Left ventricle myocardium superior (tissue), 1 donor: ENCODE data around the gene DNAH14. TPM values are rescaled to one million over a fixed set of nuclear protein-coding genes. Genes with fewer than 3 reads are reported as not detected.
"Not testable (repeated sequence)": the region's sequence is repeated elsewhere in the genome, so short reads cannot be mapped to it uniquely, and the experiment has no call there.

Experiments
- ATAC-seq: fragments of 200-7000 bp; cut with Tn5 transposase; one replicate; pipeline ENCODE4 v1.9.1; 2020; ENCODE audit warnings: mild to moderate bottlenecking, moderate library complexity
- DNase-seq: peaks from one replicate; pipeline ENCODE4 v3.0.0-alpha.2; 2020
- intact Hi-C: fragments of 100-400 bp; cut with micrococcal nuclease; formaldehyde crosslinking; loops from one replicate; pipeline ENCODE4 v1.11.0; 2022
- total RNA-seq: library from RNA; stranded (reverse); fragmentation: NEBNext Ultra II Directional; extraction: Animal tissue kit (Norgen Biotek cat#: 25700); gene quantifications from one replicate; pipeline ENCODE4 v1.2.1, GENCODE V29; 2021
- donor health status: DM: no; HTN: yes; CAD: no; lungs with severe emphysema.

DNAH14 gene
- total RNA-seq, 1 donor from 2014 or later = 5.5 TPM

GRCh38 chr1:225114354-225114990 lies 185.0 kb downstream of the DNAH14 start:
- ATAC-seq (no peak), DNase-seq (no peak)
- intact Hi-C loops = no loop called here

GRCh38 chr1:225119307-225119706 lies 189.8 kb downstream of the DNAH14 start:
- ATAC-seq = no peak
- DNase-seq = no peak
- intact Hi-C loops = no loop called here

- ATAC-seq (no peak), DNase-seq (no peak)
- intact Hi-C loops = no loop called here
Measured at GRCh38 chr1:225121095-225121494, 191.6 kb downstream of the DNAH14 start.

- no peak for DNase-seq
- intact Hi-C loops = no loop called here
- no peak for ATAC-seq
Measured at GRCh38 chr1:225131869-225132268, 202.4 kb downstream of the DNAH14 start.

GRCh38 chr1:225137976-225138375 lies 208.5 kb downstream of the DNAH14 start:
- ATAC-seq (no peak), DNase-seq (no peak)
- intact Hi-C loops = no loop called here

GRCh38 chr1:225143001-225143400 lies 213.5 kb downstream of the DNAH14 start:
- no peak for ATAC-seq
- intact Hi-C loops = no loop called here
- no peak for DNase-seq

- DNase-seq (no peak), ATAC-seq (no peak)
- intact Hi-C loops = no loop called here
Measured at GRCh38 chr1:225146478-225146877, 217.0 kb downstream of the DNAH14 start.

GRCh38 chr1:225147791-225148190 lies 218.3 kb downstream of the DNAH14 start:
- DNase-seq, intact Hi-C loops, ATAC-seq: not testable (repeated sequence)

- ATAC-seq (no peak), DNase-seq (no peak)
- intact Hi-C loops = no loop called here
Measured at GRCh38 chr1:225152061-225152460, 222.6 kb downstream of the DNAH14 start.

- ATAC-seq (no peak), DNase-seq (no peak)
- intact Hi-C loops = no loop called here
Measured at GRCh38 chr1:225155555-225155954, 226.1 kb downstream of the DNAH14 start.

GRCh38 chr1:225156254-225156653 lies 226.8 kb downstream of the DNAH14 start:
- intact Hi-C loops = no loop called here
- ATAC-seq (no peak), DNase-seq (no peak)

- ATAC-seq = no peak
- DNase-seq = no peak
- intact Hi-C loops = no loop called here
Measured at GRCh38 chr1:225158291-225158690, 228.8 kb downstream of the DNAH14 start.

- intact Hi-C loops = no loop called here
- ATAC-seq = no peak
- no peak for DNase-seq
Measured at GRCh38 chr1:225159793-225160192, 230.3 kb downstream of the DNAH14 start.

- DNase-seq, intact Hi-C loops, ATAC-seq: not testable (repeated sequence)
Measured at GRCh38 chr1:225177409-225177808, 247.9 kb downstream of the DNAH14 start.

GRCh38 chr1:225179686-225180085 lies 250.2 kb downstream of the DNAH14 start:
- ATAC-seq (no peak), DNase-seq (no peak)
- intact Hi-C loops = no loop called here

- intact Hi-C loops = no loop called here
- ATAC-seq = no peak
- no peak for DNase-seq
Measured at GRCh38 chr1:225182716-225183115, 253.2 kb downstream of the DNAH14 start.

- intact Hi-C loops = no loop called here
- ATAC-seq (no peak), DNase-seq (no peak)
Measured at GRCh38 chr1:225191199-225191753, 261.8 kb downstream of the DNAH14 start.

- intact Hi-C loops = no loop called here
- ATAC-seq = no peak
- DNase-seq = no peak
Measured at GRCh38 chr1:225201447-225201846, 272.0 kb downstream of the DNAH14 start.

GRCh38 chr1:225207791-225208190 lies 278.3 kb downstream of the DNAH14 start:
- no peak for DNase-seq
- intact Hi-C loops = no loop called here
- ATAC-seq = no peak

- DNase-seq = no peak
- ATAC-seq = no peak
- intact Hi-C loops = no loop called here
Measured at GRCh38 chr1:225209153-225209552, 279.7 kb downstream of the DNAH14 start.

GRCh38 chr1:225210180-225210579 lies 280.7 kb downstream of the DNAH14 start:
- ATAC-seq, DNase-seq, intact Hi-C loops: not testable (repeated sequence)
